Fibroblast of lung (primary cell): ENCODE data around the gene KIAA1328. TPM values are rescaled to one million over a fixed set of nuclear protein-coding genes. Genes with fewer than 3 reads are reported as not detected.

Experiments
- DNase-seq, 2 donors: peaks; one replicate each; pipeline versions ENCODE4 v3.0.0 to v3.0.0-alpha.2; 2010; ENCODE audit warnings: low read depth in 2 of 2
- H2AFZ ChIP-seq: 2 replicates; pipeline ENCODE4 v1.5.1; 2012; ENCODE audit warnings: low read length, control low read depth, inconsistent platforms
- H3K27ac ChIP-seq: 2 replicates; pipeline ENCODE4 v1.5.1; 2011; ENCODE audit warnings: low read length, control low read depth; ENCODE audit not compliant: insufficient read depth
- H3K27me3 ChIP-seq: 2 replicates; pipeline ENCODE4 v1.5.1; 2011; ENCODE audit warnings: mild to moderate bottlenecking, low read length; ENCODE audit not compliant: control insufficient read depth, insufficient read depth
- H3K36me3 ChIP-seq: 2 replicates; pipeline ENCODE4 v1.5.1; 2011; ENCODE audit warnings: low read length; ENCODE audit not compliant: control insufficient read depth, insufficient read depth
- H3K4me1 ChIP-seq: 2 replicates; pipeline ENCODE4 v1.5.1; 2011; ENCODE audit warnings: low read length; ENCODE audit not compliant: control insufficient read depth, insufficient read depth; ENCODE audit errors: extremely low read depth
- H3K4me2 ChIP-seq: 2 replicates; pipeline ENCODE4 v1.5.1; 2011; ENCODE audit warnings: low read length, control low read depth; ENCODE audit not compliant: insufficient read depth; ENCODE audit errors: extremely low read depth
- H3K4me3 ChIP-seq, 4 experiments: fragments of 200-600 bp in 1 of 4; sonication (generic) in 1 of 4; replicated peaks in 1 of 4; 2 replicates each; pipeline ENCODE4 v1.5.1; 2011 to 2016; ENCODE audit warnings: low read length in 4 of 4, low read depth in 3 of 4, mild to moderate bottlenecking in 3 of 4, control low read depth in 2 of 4, inconsistent platforms in 1 of 4, mixed read lengths in 1 of 4; ENCODE audit not compliant: insufficient read depth in 1 of 4; ENCODE audit errors: control extremely low read depth in 1 of 4
- H3K79me2 ChIP-seq: 2 replicates; pipeline ENCODE4 v1.5.1; 2012; ENCODE audit warnings: mild to moderate bottlenecking, low read length, inconsistent platforms; ENCODE audit not compliant: control insufficient read depth, insufficient read depth
- H3K9ac ChIP-seq: 2 replicates; pipeline ENCODE4 v1.5.1; 2011; ENCODE audit warnings: mild to moderate bottlenecking, low read length, control low read depth; ENCODE audit not compliant: insufficient read depth
- H3K9me3 ChIP-seq: 2 replicates; pipeline ENCODE4 v1.5.1; 2012; ENCODE audit warnings: low read depth, low read length; ENCODE audit not compliant: control insufficient read depth, insufficient read depth
- H4K20me1 ChIP-seq: 2 replicates; pipeline ENCODE4 v1.5.1; 2011; ENCODE audit warnings: low read length; ENCODE audit not compliant: control insufficient read depth, insufficient read depth; ENCODE audit errors: extremely low read depth
- EZH2 ChIP-seq: IDR thresholded peaks from 2 replicates; pipeline ENCODE4 v1.5.1; 2012; ENCODE audit warnings: low read length, control low read depth, mild to moderate bottlenecking; ENCODE audit errors: missing control alignments
- polyA plus RNA-seq, 2 donors: library from polyadenylated mRNA; depleted of rRNA in 1 of 2; stranded (reverse) in 1 of 2; unstranded in 1 of 2; fragments of >200 nt; gene quantifications; 2 replicates each; pipeline ENCODE4 v1.2.1, GENCODE V29; 2011 to 2012; ENCODE audit warnings: missing spikeins in 1 of 2
- total RNA-seq: library from RNA; depleted of rRNA; stranded (reverse); fragments of >200 nt; gene quantifications from 2 replicates; pipeline ENCODE4 v1.2.1, GENCODE V29; 2014
- TF ChIP-seq, protein P1 (sequence below), 2 donors: IDR thresholded peaks in 1 of 2; conservative IDR thresholded peaks in 1 of 2; 1 replicate in 1 of 2; 2 replicates in 1 of 2; pipeline ENCODE4 v1.5.1; 2011 to 2012; ENCODE audit warnings: low read length in 2 of 2, control low read depth in 1 of 2, inconsistent platforms in 1 of 2, low read depth in 1 of 2, mild to moderate bottlenecking in 1 of 2

KIAA1328 gene
- total and polyA plus RNA-seq, 2 donors (not counting 1 experiment from before 2014, with no cell fraction given) = 4.3 to 4.5 TPM

DNA sequence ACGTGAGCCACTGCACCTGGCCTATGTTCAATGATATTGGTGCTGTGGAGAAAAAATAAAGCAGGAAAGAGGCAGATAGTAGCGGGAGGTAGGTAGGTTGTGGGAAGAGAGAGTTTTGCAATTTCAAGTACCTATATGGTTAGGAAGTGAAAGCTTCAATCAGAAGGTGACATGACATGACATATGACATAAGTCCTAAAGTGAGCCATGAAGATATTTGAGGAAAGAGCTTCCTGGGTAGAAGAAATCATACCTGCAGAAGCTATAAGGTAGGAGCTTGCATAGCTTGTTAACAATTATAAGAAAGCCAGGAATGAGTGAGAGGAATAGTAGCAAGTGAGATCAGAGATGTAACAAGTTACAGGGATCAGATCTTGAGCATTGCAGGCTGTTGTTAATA, 4.2 kb downstream of the KIAA1328 start:
- Histone ChIP-seq H3K4me3 (no peak overlapping the region), H3K9ac (no peak overlapping the region), H2AFZ (no peak overlapping the region), H3K27ac (no peak overlapping the region), H3K79me2 (peaks cover 3% of the 10 kb centered on the region), H3K4me2 (no peak overlapping the region), H3K4me1 (no peaks in the 10 kb centered on the region), H3K9me3 (no peaks in the 10 kb centered on the region), H4K20me1 (no peaks in the 10 kb centered on the region), H3K36me3 (no peaks in the 10 kb centered on the region), H3K27me3 (no peaks in the 10 kb centered on the region)
- no peak for DNase-seq
- TF ChIP-seq EZH2 = no peak
- TF ChIP-seq, protein P1, sequence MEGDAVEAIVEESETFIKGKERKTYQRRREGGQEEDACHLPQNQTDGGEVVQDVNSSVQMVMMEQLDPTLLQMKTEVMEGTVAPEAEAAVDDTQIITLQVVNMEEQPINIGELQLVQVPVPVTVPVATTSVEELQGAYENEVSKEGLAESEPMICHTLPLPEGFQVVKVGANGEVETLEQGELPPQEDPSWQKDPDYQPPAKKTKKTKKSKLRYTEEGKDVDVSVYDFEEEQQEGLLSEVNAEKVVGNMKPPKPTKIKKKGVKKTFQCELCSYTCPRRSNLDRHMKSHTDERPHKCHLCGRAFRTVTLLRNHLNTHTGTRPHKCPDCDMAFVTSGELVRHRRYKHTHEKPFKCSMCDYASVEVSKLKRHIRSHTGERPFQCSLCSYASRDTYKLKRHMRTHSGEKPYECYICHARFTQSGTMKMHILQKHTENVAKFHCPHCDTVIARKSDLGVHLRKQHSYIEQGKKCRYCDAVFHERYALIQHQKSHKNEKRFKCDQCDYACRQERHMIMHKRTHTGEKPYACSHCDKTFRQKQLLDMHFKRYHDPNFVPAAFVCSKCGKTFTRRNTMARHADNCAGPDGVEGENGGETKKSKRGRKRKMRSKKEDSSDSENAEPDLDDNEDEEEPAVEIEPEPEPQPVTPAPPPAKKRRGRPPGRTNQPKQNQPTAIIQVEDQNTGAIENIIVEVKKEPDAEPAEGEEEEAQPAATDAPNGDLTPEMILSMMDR (conservative IDR thresholded peaks at IDR 0.05 in 1 of 2, IDR thresholded peaks at IDR 0.05 in 1 of 2; ENCODE audit: low read depth in 1 of 2, low read length in 2 of 2) = no peak

DNA sequence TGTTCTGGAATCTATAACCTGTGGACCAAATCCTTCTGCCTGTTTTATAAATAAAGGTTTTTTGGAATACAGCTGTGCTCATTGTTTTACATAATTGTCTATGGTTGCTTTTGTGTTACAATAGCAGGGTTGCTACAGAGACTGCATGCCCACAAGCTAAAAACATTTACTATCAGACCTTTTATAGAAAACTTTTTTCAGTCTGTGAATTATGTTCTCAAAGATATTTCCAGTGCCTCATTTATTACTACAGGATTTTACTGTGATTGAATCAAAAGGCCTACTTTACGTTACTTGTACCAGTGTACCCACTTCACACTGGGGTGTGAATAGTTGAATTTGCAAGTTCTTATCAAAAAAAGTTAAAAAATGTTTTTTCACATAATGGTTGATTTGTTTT, 7.0 kb downstream of the KIAA1328 start:
- Histone ChIP-seq H3K27ac (no peak overlapping the region), H3K27me3 (no peaks in the 10 kb centered on the region), H3K36me3 (no peaks in the 10 kb centered on the region), H3K9me3 (no peaks in the 10 kb centered on the region), H3K79me2 (no peaks in the 10 kb centered on the region), H3K4me2 (no peak overlapping the region), H3K4me1 (no peaks in the 10 kb centered on the region), H4K20me1 (no peaks in the 10 kb centered on the region), H3K9ac (no peak overlapping the region), H2AFZ (no peak overlapping the region), H3K4me3 (no peak overlapping the region)
- TF ChIP-seq EZH2 = no peak
- TF ChIP-seq, protein P1 (conservative IDR thresholded peaks at IDR 0.05 in 1 of 2, IDR thresholded peaks at IDR 0.05 in 1 of 2; ENCODE audit: low read depth in 1 of 2, low read length in 2 of 2) = no peak
- no peak for DNase-seq

DNA sequence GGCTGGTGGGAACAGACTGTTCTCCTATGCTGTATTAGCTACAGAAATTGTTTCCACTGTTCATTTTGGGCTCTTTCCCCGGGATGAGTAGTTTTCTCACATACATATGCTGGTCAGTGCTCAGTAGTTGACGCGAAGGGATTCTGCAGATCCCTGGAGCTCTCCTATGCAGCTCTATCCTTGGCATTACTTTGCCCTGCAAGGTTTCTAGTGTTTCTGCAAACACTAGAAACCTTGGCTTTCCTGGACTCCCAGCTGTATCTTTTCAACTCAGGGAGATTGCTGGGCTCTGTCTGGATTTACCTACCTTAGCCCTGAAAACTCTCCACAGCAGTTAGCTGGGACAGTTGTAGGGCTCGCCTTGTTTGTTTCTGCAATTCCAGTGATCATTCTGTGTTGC, 10.9 kb downstream of the KIAA1328 start:
- no peaks in the 10 kb centered on the region for H3K4me1 ChIP-seq
- TF ChIP-seq, protein P1 (conservative IDR thresholded peaks at IDR 0.05 in 1 of 2, IDR thresholded peaks at IDR 0.05 in 1 of 2; ENCODE audit: low read depth in 1 of 2, low read length in 2 of 2) = no peak
- TF ChIP-seq EZH2 = no peak
- no peak for DNase-seq
- H2AFZ ChIP-seq = no peak overlapping the region
- no peak overlapping the region for H3K4me3 ChIP-seq
- H3K36me3 ChIP-seq = no peaks in the 10 kb centered on the region
- no peaks in the 10 kb centered on the region for H4K20me1 ChIP-seq
- no peak overlapping the region for H3K27ac ChIP-seq
- no peaks in the 10 kb centered on the region for H3K9me3 ChIP-seq
- no peaks in the 10 kb centered on the region for H3K79me2 ChIP-seq
- H3K9ac ChIP-seq = no peak overlapping the region
- H3K27me3 ChIP-seq = no peaks in the 10 kb centered on the region
- no peak overlapping the region for H3K4me2 ChIP-seq
